PFSK-1 (cell line): Measurements from ENCODE around the gene THOC5.

Experiments
- POLR2AphosphoS5 ChIP-seq: IDR thresholded peaks from 2 replicates; pipeline ENCODE4 v1.6.1; 2012; ENCODE audit warnings: low read depth, mild to moderate bottlenecking, control low read depth, low read length, moderate library complexity
- REST ChIP-seq, 2 experiments: IDR thresholded peaks; 2 replicates each; pipeline versions ENCODE4 v1.6.1 to v1.8.0; 2011 to 2012; ENCODE audit warnings: low read depth in 2 of 2, low read length in 2 of 2, control low read depth in 1 of 2, inconsistent platforms in 1 of 2, mild to moderate bottlenecking in 1 of 2, moderate library complexity in 1 of 2; ENCODE audit not compliant: insufficient read depth in 1 of 2
- TAF1 ChIP-seq: IDR thresholded peaks from 2 replicates; pipeline ENCODE4 v1.6.1; 2012; ENCODE audit warnings: low read length, control low read depth, borderline replicate concordance; ENCODE audit not compliant: insufficient read depth

GRCh38 chr22:29479417-29480261 lies 73.9 kb downstream of the THOC5 start, which contains the start of gene NEFH:
- TF ChIP-seq POLR2AphosphoS5 (no peak), REST (IDR thresholded peaks at IDR 0.05; ENCODE audit: insufficient read depth in 1 of 2, low read depth in 2 of 2, low read length in 2 of 2) (no peak), TAF1 (no peak)
